CD4-positive, CD25-positive, alpha-beta regulatory T cell (primary cell): ENCODE measurements around the gene INSIG2. TPM values are rescaled to one million over a fixed set of nuclear protein-coding genes. Genes with fewer than 3 reads are reported as not detected.

ENCODE experiments used
- ATAC-seq, 2 donors: fragments of 150-1000 bp; cut with Tn5 transposase; one replicate each; pipeline ENCODE4 v1.10.0; 2021; ENCODE audit warnings: low read depth in 2 of 2, moderate number of reproducible peaks in 2 of 2, moderate library complexity in 1 of 2
- DNase-seq, 3 donors: peaks; one replicate each; pipeline versions ENCODE4 v3.0.0 to v3.0.0-alpha.2; 2012 to 2022; ENCODE audit warnings: mixed read lengths in 1 of 3
- H3K27ac ChIP-seq: one replicate; pipeline ENCODE4 v1.7.0; 2013; ENCODE audit warnings: mild to moderate bottlenecking, low read length; ENCODE audit not compliant: insufficient read depth, poor library complexity, severe bottlenecking
- H3K27me3 ChIP-seq: one replicate; pipeline ENCODE4 v1.7.0; 2013; ENCODE audit warnings: low read length; ENCODE audit not compliant: control insufficient read depth, insufficient read depth
- H3K36me3 ChIP-seq: one replicate; pipeline ENCODE4 v1.7.0; 2013; ENCODE audit warnings: mild to moderate bottlenecking, low read length, moderate library complexity; ENCODE audit not compliant: control insufficient read depth, insufficient read depth
- H3K4me1 ChIP-seq: 2 replicates; pipeline ENCODE4 v1.7.0; 2013; ENCODE audit warnings: mild to moderate bottlenecking, low read length; ENCODE audit not compliant: insufficient read depth, control insufficient read depth, poor library complexity, severe bottlenecking
- H3K4me3 ChIP-seq: one replicate; pipeline ENCODE4 v1.7.0; 2013; ENCODE audit warnings: low read depth, mild to moderate bottlenecking, low read length, moderate library complexity
- H3K9me3 ChIP-seq, 2 experiments: 1 replicate in 1 of 2; 2 replicates in 1 of 2; pipeline ENCODE4 v1.7.0; 2013; ENCODE audit warnings: low read length in 2 of 2, mild to moderate bottlenecking in 1 of 2, moderate library complexity in 1 of 2; ENCODE audit not compliant: control insufficient read depth in 2 of 2
- H3K27ac Mint-ChIP-seq, 3 donors: one replicate each; pipeline ENCODE4 v1.8.0; 2020 to 2022; ENCODE audit warnings: mild to moderate bottlenecking in 3 of 3, mixed read lengths in 3 of 3, moderate library complexity in 2 of 3
- H3K27me3 Mint-ChIP-seq: one replicate; pipeline ENCODE4 v1.8.0; 2022; ENCODE audit warnings: mild to moderate bottlenecking, mixed read lengths
- H3K36me3 Mint-ChIP-seq: one replicate; pipeline ENCODE4 v1.8.0; 2020; ENCODE audit warnings: mixed read lengths
- H3K4me1 Mint-ChIP-seq, 4 donors: one replicate each; pipeline ENCODE4 v1.8.0; 2020 to 2022; ENCODE audit warnings: mixed read lengths in 4 of 4, mild to moderate bottlenecking in 1 of 4
- H3K4me3 Mint-ChIP-seq, 4 donors: one replicate each; pipeline ENCODE4 v1.8.0; 2020 to 2022; ENCODE audit warnings: mild to moderate bottlenecking in 4 of 4, mixed read lengths in 4 of 4, moderate library complexity in 3 of 4
- H3K9me3 Mint-ChIP-seq, 7 donors: one replicate each; pipeline ENCODE4 v1.8.0; 2020 to 2022; ENCODE audit warnings: mixed read lengths in 7 of 7, mild to moderate bottlenecking in 3 of 7, moderate library complexity in 2 of 7
- polyA plus RNA-seq, 4 donors: library from polyadenylated mRNA; unstranded; fragments of 300-500 nt; fragmentation: Illumina TruSeq; gene quantifications; one replicate each; pipeline ENCODE4 v1.2.3, GENCODE V29; 2021
- total RNA-seq: library from RNA; stranded (reverse); gene quantifications from one replicate; pipeline ENCODE4 v1.2.3, GENCODE V29; 2022

The INSIG2 gene
- total and polyA plus RNA-seq, 5 donors from 2014 or later = 11.3 to 29.2 (median 28.7) TPM

DNA sequence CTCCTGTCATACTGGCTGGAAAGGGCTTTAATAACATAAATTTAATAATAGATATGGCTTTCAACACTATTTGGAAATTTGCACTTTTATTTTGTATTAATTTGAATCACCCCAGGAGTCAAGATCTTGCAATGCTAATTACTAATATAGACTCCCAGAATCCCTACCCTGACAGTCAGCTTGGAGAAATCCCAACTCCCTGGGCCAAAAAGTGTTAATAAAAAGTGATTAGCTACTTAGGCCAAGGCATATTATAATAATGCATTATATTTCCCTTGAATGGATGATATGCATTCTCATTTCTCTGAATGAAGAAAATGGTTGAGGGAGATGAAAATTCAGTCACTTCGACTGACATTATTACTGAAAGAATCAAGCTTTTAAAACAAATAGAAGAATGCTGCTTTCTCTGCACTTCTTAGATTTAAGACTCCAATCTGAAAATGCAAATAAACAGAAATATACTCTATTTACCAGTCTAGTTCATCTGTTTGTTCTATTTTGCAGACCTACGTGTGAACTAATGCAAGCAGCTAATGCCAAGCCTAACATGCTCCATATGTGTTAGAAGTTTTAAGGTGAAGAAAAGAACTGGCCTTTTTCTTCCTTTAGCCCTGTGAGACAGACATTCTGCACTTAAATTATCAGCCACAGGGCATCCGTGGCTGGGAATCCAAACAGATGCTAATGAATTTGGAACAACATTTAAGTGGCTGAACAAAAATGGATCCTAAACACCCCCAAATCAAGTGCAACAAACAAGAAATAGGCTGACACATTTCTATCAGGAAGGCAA is 33.9 kb upstream of the INSIG2 start:
- no peaks in the 10 kb centered on the region for H3K36me3 Mint-ChIP-seq
- H3K27me3 Mint-ChIP-seq = peaks cover 26% of the 10 kb centered on the region
- no peak overlapping the region for H3K27ac Mint-ChIP-seq
- H3K36me3 ChIP-seq = no peaks in the 10 kb centered on the region
- no peak overlapping the region for H3K27ac ChIP-seq
- H3K4me3 ChIP-seq = no peak overlapping the region
- H3K9me3 Mint-ChIP-seq = no peaks in the 10 kb centered on the region
- no peak for ATAC-seq
- H3K4me1 Mint-ChIP-seq = no peaks in the 10 kb centered on the region
- H3K9me3 ChIP-seq = no peaks in the 10 kb centered on the region
- H3K4me3 Mint-ChIP-seq = no peak overlapping the region
- no peak for DNase-seq
- peaks cover 20% of the 10 kb centered on the region for H3K27me3 ChIP-seq
- H3K4me1 ChIP-seq = no peaks in the 10 kb centered on the region

- Mint-ChIP-seq H3K4me3 (no peak overlapping the region), H3K27ac (peak overlapping the region in 1 of 3 donors; percentile 50), H3K9me3 (no peaks in the 10 kb centered on the region), H3K36me3 (no peaks in the 10 kb centered on the region), H3K4me1 (peaks cover 0 to 2% (median 0%) of the 10 kb centered on the region in 4 donors), H3K27me3 (peaks cover 31% of the 10 kb centered on the region)
- H3K27ac ChIP-seq = no peak overlapping the region
- ATAC-seq (peak in 1 of 2 donors; percentile 31), DNase-seq (no peak)
- H3K4me3 ChIP-seq = no peak overlapping the region
- H3K36me3 ChIP-seq = no peaks in the 10 kb centered on the region
- H3K9me3 ChIP-seq = no peaks in the 10 kb centered on the region
- peaks cover 16% of the 10 kb centered on the region for H3K27me3 ChIP-seq
- H3K4me1 ChIP-seq = no peaks in the 10 kb centered on the region
Measured at GRCh38 chr2:118055512-118056164, 32.6 kb upstream of the INSIG2 start.

GRCh38 chr2:118056165-118056534 is 32.1 kb upstream of the INSIG2 start:
- H3K36me3 ChIP-seq = no peaks in the 10 kb centered on the region
- peaks cover 0 to 2% (median 0%) of the 10 kb centered on the region in 4 donors for H3K4me1 Mint-ChIP-seq
- ATAC-seq (peak; percentile 50 to 60), DNase-seq (no peak)
- no peaks in the 10 kb centered on the region for H3K4me1 ChIP-seq
- H3K9me3 Mint-ChIP-seq = peaks cover 0 to under 1% (median 0%) of the 10 kb centered on the region in 7 donors
- no peak overlapping the region for H3K27ac Mint-ChIP-seq
- H3K9me3 ChIP-seq = no peaks in the 10 kb centered on the region
- no peak overlapping the region for H3K27ac ChIP-seq
- no peak overlapping the region for H3K4me3 ChIP-seq
- H3K4me3 Mint-ChIP-seq = no peak overlapping the region
- H3K27me3 Mint-ChIP-seq = peaks cover 29% of the 10 kb centered on the region
- H3K27me3 ChIP-seq = peaks cover 11% of the 10 kb centered on the region
- H3K36me3 Mint-ChIP-seq = no peaks in the 10 kb centered on the region

- ATAC-seq = no peak
- H3K9me3 ChIP-seq = no peaks in the 10 kb centered on the region
- H3K4me1 ChIP-seq = no peaks in the 10 kb centered on the region
- peaks cover 10% of the 10 kb centered on the region for H3K27me3 ChIP-seq
- H3K27ac Mint-ChIP-seq = no peak overlapping the region
- H3K4me3 Mint-ChIP-seq = no peak overlapping the region
- no peaks in the 10 kb centered on the region for H3K36me3 Mint-ChIP-seq
- H3K4me3 ChIP-seq = no peak overlapping the region
- peaks cover 0 to 3% (median 0%) of the 10 kb centered on the region in 7 donors for H3K9me3 Mint-ChIP-seq
- H3K27me3 Mint-ChIP-seq = peaks cover 29% of the 10 kb centered on the region
- H3K27ac ChIP-seq = no peak overlapping the region
- DNase-seq = no peak
- H3K36me3 ChIP-seq = no peaks in the 10 kb centered on the region
- peaks cover 0 to 2% (median under 1%) of the 10 kb centered on the region in 4 donors for H3K4me1 Mint-ChIP-seq
Measured at GRCh38 chr2:118056801-118057200, 31.5 kb upstream of the INSIG2 start.

- no peak overlapping the region for H3K4me3 Mint-ChIP-seq
- ATAC-seq = no peak
- Histone ChIP-seq H3K36me3 (no peaks in the 10 kb centered on the region), H3K27ac (no peak overlapping the region), H3K9me3 (no peaks in the 10 kb centered on the region), H3K4me1 (no peaks in the 10 kb centered on the region), H3K4me3 (no peak overlapping the region), H3K27me3 (peaks cover 7% of the 10 kb centered on the region)
- H3K27ac Mint-ChIP-seq = no peak overlapping the region
- H3K36me3 Mint-ChIP-seq = no peaks in the 10 kb centered on the region
- H3K4me1 Mint-ChIP-seq = peaks cover 0 to 2% (median under 1%) of the 10 kb centered on the region in 4 donors
- peaks cover 25% of the 10 kb centered on the region for H3K27me3 Mint-ChIP-seq
- peaks cover 0 to 3% (median 0%) of the 10 kb centered on the region in 7 donors for H3K9me3 Mint-ChIP-seq
- DNase-seq = no peak
Measured at GRCh38 chr2:118058951-118059350, 29.3 kb upstream of the INSIG2 start.

DNA sequence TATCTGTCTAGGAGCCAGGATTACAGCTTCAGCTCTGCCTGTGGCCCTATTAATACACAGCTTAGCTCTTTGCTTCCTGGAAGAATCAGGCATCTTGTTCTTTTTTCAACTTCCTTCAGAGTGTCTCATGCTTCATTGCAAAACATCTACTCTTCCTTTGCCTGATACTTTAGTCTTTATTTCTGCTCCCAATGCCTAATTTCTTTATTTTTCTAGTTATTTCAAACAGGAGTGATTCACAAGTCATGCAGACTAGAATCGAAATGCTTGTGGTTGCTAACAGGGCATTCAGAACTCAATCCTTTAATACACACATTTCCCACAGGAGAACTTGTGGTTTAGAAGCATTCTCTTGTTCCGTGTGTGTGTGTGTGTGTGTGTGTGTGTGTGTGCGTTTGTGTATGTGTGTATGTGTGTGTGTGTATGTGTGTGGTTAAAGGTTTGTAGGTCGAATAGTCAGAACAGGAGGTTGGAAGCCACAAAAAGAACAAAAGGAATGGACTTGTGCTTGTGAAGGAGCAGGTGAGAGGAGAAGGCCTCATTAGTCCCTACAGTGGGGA is 28.3 kb upstream of the INSIG2 start:
- no peak overlapping the region for H3K4me3 Mint-ChIP-seq
- DNase-seq = no peak
- peaks cover 0 to 3% (median 0%) of the 10 kb centered on the region in 7 donors for H3K9me3 Mint-ChIP-seq
- Histone ChIP-seq H3K27me3 (peaks cover 9% of the 10 kb centered on the region), H3K4me3 (no peak overlapping the region), H3K36me3 (no peaks in the 10 kb centered on the region), H3K27ac (no peak overlapping the region), H3K4me1 (no peaks in the 10 kb centered on the region), H3K9me3 (no peaks in the 10 kb centered on the region)
- peaks cover 21% of the 10 kb centered on the region for H3K27me3 Mint-ChIP-seq
- no peaks in the 10 kb centered on the region for H3K36me3 Mint-ChIP-seq
- H3K27ac Mint-ChIP-seq = peak overlapping the region in 1 of 3 donors; percentile 67
- peaks cover 0 to 2% (median under 1%) of the 10 kb centered on the region in 4 donors for H3K4me1 Mint-ChIP-seq
- no peak for ATAC-seq

DNA sequence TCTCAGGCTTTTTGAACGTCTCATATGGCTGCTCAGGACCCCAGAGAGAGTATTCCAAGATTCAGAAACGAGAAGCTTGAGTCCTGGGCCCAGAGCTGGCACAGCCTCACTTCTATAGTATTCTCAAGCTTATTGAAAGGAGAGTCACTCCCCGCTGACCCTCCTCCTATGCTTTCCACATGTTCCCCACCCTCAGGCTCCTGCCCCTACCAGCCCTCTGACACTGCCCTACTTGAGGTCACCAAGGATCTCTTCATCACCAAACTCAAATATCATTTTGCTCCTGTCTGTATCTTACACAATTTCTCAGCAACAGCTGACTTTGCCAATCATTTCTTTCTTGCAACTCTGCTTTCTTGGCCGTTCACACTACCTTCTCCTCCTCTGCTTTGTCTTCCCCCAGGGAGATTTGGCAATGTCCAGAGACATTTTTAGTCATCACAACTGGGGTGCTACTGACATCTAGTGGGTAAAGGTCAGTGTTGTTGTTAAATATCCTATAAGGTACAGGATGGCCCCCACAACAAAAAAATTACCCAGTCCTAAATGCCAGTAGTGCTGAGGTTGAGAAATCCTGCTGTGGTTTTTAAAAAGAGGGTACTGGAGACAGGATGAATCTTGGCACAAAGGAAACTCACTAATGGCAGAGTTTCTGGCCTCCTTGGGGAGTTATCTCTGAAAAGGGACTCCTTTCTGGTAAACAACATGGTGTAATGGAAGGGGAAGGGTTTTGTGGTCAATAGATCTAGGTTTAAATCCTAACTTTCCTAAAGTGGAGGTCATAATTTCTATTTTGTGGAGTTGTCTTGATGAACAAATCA is 26.9 kb upstream of the INSIG2 start:
- no peaks in the 10 kb centered on the region for H3K36me3 ChIP-seq
- no peaks in the 10 kb centered on the region for H3K36me3 Mint-ChIP-seq
- H3K27ac ChIP-seq = no peak overlapping the region
- H3K27me3 Mint-ChIP-seq = peaks cover 18% of the 10 kb centered on the region
- H3K9me3 ChIP-seq = no peaks in the 10 kb centered on the region
- peak overlapping the region in 1 of 3 donors; percentile 70 for H3K27ac Mint-ChIP-seq
- DNase-seq (no peak), ATAC-seq (no peak)
- peaks cover 0 to 2% (median under 1%) of the 10 kb centered on the region in 4 donors for H3K4me1 Mint-ChIP-seq
- H3K4me1 ChIP-seq = no peaks in the 10 kb centered on the region
- no peak overlapping the region for H3K4me3 Mint-ChIP-seq
- H3K4me3 ChIP-seq = no peak overlapping the region
- H3K27me3 ChIP-seq = peaks cover 6% of the 10 kb centered on the region
- peaks cover 0 to 3% (median 0%) of the 10 kb centered on the region in 7 donors for H3K9me3 Mint-ChIP-seq
